Activated CD4-positive, CD25-positive, alpha-beta regulatory T cell (primary cell): ENCODE measurements around the gene PARK7.

Source experiments
- DNase-seq, 4 experiments: peaks; one replicate each; lab custom pipeline; 2025; lab: John Stamatoyannopoulos, UW

Gene PARK7

GRCh38 chr1:7984811-7985210 lies 23.3 kb downstream of the PARK7 start:
- no peak for DNase-seq

- DNase-seq: no peak
Observed at GRCh38 chr1:7985851-7986612, 24.5 kb downstream of the PARK7 start.

GRCh38 chr1:7987528-7987927 lies 26.0 kb downstream of the PARK7 start:
- no peak for DNase-seq

GRCh38 chr1:7988576-7988975 lies 27.1 kb downstream of the PARK7 start:
- DNase-seq: no peak

- DNase-seq: no peak
Observed at GRCh38 chr1:7989762-7990428, 28.4 kb downstream of the PARK7 start.

GRCh38 chr1:7991504-7992440 lies 30.3 kb downstream of the PARK7 start:
- DNase-seq: no peak

- no peak for DNase-seq
Observed at GRCh38 chr1:7992885-7993284, 31.4 kb downstream of the PARK7 start.

GRCh38 chr1:7993593-7994479 lies 32.3 kb downstream of the PARK7 start:
- no peak for DNase-seq

- DNase-seq: no peak
Observed at GRCh38 chr1:7994827-7995226, 33.3 kb downstream of the PARK7 start.

- DNase-seq: no peak
Observed at GRCh38 chr1:7995437-7995836, 33.9 kb downstream of the PARK7 start.

GRCh38 chr1:8002329-8002910 lies 40.9 kb downstream of the PARK7 start:
- DNase-seq: no peak

- DNase-seq: no peak
Observed at GRCh38 chr1:8002921-8003320, 41.4 kb downstream of the PARK7 start.

GRCh38 chr1:8003438-8004112 lies 42.1 kb downstream of the PARK7 start:
- no peak for DNase-seq

- no peak for DNase-seq
Observed at GRCh38 chr1:8004113-8004802, 42.7 kb downstream of the PARK7 start.

GRCh38 chr1:8004803-8005573 lies 43.5 kb downstream of the PARK7 start:
- DNase-seq: no peak

- DNase-seq: no peak
Observed at GRCh38 chr1:8006037-8006963, 44.8 kb downstream of the PARK7 start.

GRCh38 chr1:8009043-8010002 lies 47.8 kb downstream of the PARK7 start:
- DNase-seq: no peak
